ENCODE results near the gene KIF26B. TPM values are rescaled to one million over a fixed set of nuclear protein-coding genes. Genes with fewer than 3 reads are reported as not detected.
"Not testable (repeated sequence)": the region's sequence is repeated elsewhere in the genome, so short reads cannot be mapped to it uniquely, and the experiment has no call there.

KIF26B gene
- total RNA-seq, 2 experiments from 2014 or later: not detected

GRCh38 chr1:245306020-245306419, 151.2 kb downstream of the KIF26B start:
- Mint-ChIP-seq H3K4me1 (peaks cover 7% of the 10 kb centered on the region), H3K27me3 (peaks cover 3% of the 10 kb centered on the region), H3K9me3 (no peaks in the 10 kb centered on the region), H3K36me3 (ENCODE audit: low read depth) (no peaks in the 10 kb centered on the region), H3K4me3 (no peak overlapping the region), H3K27ac (no peak overlapping the region)
- DNase-seq: no peak
- POLR2A ChIA-PET: no interaction called here
- CTCF ChIA-PET: no interaction called here

DNA sequence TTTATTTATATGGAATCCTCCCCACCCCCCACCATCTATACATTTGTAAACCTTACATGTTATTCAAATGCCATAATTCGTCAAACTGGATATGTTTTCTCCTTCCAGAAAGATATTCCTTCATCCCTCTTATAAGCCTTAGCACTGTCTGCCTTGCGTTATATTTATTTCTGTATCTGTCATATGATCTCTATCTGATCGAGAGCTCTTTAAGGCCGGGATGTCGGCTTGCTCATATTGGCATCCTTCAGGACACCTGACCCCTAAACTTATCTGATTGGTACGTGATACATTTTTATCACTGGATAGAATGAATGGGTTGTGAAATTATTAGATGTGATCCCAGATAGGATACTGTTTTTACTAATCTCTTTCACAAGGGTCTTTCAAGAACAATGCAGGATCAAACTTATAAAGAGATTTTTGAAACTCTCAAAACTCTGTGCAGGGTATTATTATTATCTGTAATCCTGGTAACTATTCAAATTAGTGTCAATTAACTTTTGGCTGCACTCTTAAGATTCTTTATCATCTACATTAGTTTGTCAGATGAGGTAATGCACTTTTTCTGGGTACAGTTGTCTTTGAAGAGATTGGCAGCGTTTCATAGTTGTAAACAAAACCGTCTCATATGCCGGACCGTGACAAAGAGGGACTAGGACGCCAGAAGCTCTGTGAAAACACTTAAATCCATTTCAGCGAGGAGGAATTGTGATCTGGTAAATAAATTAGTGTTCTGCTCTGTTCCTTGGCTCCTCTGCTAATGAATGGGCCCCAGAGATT, 152.0 kb downstream of the KIF26B start:
- POLR2A ChIA-PET: no interaction called here
- Mint-ChIP-seq H3K27ac (no peak overlapping the region), H3K36me3 (ENCODE audit: low read depth) (no peaks in the 10 kb centered on the region), H3K9me3 (no peaks in the 10 kb centered on the region), H3K4me3 (no peak overlapping the region), H3K4me1 (peaks cover 8% of the 10 kb centered on the region), H3K27me3 (peaks cover 3% of the 10 kb centered on the region)
- CTCF ChIA-PET: no interaction called here
- DNase-seq: no peak

DNA sequence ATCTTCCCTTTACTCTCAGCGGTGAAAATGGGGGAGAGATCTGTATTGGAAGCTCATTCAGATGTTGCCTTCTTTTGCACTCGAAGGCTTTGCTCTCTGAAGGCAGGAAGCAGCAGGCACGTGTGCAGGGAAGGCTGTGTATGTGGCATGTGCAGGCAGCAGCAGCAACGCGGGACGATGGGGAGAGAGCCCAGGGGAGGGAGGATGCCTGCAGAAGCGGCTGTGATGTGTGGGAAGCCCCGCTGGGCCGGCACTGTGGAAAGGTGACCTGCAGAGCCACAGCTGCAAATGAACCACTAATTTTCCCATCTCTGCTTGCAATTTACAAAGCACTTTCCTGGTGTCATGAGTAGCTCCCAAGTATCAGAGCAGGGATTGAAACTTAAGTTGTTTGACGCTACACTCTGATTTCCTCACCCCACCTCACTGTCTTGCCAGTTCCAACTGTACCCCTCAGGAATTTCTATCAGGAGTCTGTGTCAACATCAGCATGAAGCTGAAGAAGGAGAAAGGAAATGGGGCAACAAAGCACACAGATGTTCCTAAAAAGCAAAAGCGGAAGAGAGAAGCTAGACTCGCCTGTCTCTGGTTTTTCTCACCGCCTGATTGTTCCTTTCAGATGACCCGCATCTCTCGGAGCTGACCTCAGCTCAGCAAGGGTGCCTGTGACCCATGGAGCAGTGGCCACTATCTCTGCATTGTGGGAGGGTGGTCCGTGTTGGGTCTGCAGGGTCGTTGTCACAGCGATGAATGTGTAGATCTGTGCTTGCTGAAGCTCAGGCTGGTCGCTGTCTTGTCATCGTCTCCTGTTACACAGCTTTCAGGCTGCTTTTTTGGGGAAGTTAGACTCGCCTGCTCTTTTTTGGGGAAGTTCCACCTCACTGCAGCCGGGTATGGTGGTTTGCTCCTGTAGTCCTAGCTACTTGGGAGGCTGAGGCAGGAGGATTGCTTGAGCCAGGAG, 156.1 kb downstream of the KIF26B start:
- no peaks in the 10 kb centered on the region for H3K36me3 Mint-ChIP-seq (ENCODE audit: low read depth)
- no peaks in the 10 kb centered on the region for H3K9me3 Mint-ChIP-seq
- H3K27me3 Mint-ChIP-seq: peaks cover 3% of the 10 kb centered on the region
- ChIA-PET CTCF (interaction anchor here (0.8 kb wide), 1 partner anchor 158 kb away, joined by 3 read pairs; no protein-coding TSS in a partner anchor), POLR2A (no interaction called here)
- no peak overlapping the region for H3K27ac Mint-ChIP-seq
- peak overlapping the region; percentile 28 for H3K4me3 Mint-ChIP-seq
- DNase-seq: no peak
- H3K4me1 Mint-ChIP-seq: peaks cover 8% of the 10 kb centered on the region

GRCh38 chr1:245311887-245312536, 157.2 kb downstream of the KIF26B start:
- CTCF ChIA-PET: no interaction called here
- H3K27ac Mint-ChIP-seq: no peak overlapping the region
- peaks cover 3% of the 10 kb centered on the region for H3K27me3 Mint-ChIP-seq
- no peak overlapping the region for H3K4me3 Mint-ChIP-seq
- no peaks in the 10 kb centered on the region for H3K36me3 Mint-ChIP-seq (ENCODE audit: low read depth)
- POLR2A ChIA-PET: no interaction called here
- H3K9me3 Mint-ChIP-seq: no peaks in the 10 kb centered on the region
- DNase-seq: no peak
- peaks cover 8% of the 10 kb centered on the region for H3K4me1 Mint-ChIP-seq

- no peaks in the 10 kb centered on the region for H3K9me3 Mint-ChIP-seq
- H3K27ac Mint-ChIP-seq: no peak overlapping the region
- H3K4me3 Mint-ChIP-seq: no peak overlapping the region
- CTCF ChIA-PET: interaction anchor here (0.9 kb wide), 1 partner anchor 160 kb away, joined by 3 read pairs; no protein-coding TSS in a partner anchor
- peaks cover 3% of the 10 kb centered on the region for H3K27me3 Mint-ChIP-seq
- POLR2A ChIA-PET: no interaction called here
- DNase-seq: no peak
- H3K36me3 Mint-ChIP-seq (ENCODE audit: low read depth): no peaks in the 10 kb centered on the region
- peaks cover 8% of the 10 kb centered on the region for H3K4me1 Mint-ChIP-seq
Measured at GRCh38 chr1:245313576-245313975, 158.8 kb downstream of the KIF26B start.

DNA sequence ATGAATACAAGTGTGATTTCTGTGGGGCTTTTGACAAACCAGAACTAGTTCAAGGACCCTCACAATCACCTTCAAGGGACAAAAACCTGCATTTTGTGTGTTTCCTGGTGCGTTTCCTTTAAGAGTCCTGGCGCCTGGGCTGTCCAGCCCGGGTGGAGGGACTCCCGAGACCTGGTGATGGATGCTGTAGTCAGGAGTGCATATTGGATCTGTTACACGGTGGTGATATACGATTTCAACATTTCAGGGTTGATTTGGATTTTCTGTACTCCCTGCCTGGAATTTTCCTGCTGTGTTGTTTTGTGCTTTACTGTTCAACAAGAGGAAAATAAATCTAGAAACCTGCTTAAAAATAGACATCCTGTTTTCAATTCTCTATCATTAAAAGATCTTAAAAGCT, 162.0 kb downstream of the KIF26B start:
- H3K9me3 Mint-ChIP-seq: no peaks in the 10 kb centered on the region
- H3K27ac Mint-ChIP-seq: no peak overlapping the region
- no peak overlapping the region for H3K4me3 Mint-ChIP-seq
- H3K4me1 Mint-ChIP-seq: no peaks in the 10 kb centered on the region
- ChIA-PET CTCF (interaction anchor here (0.6 kb wide), 1 partner anchor 64 kb away, joined by 4 read pairs; no protein-coding TSS in a partner anchor), POLR2A (no interaction called here)
- H3K36me3 Mint-ChIP-seq (ENCODE audit: low read depth): no peaks in the 10 kb centered on the region
- H3K27me3 Mint-ChIP-seq: peaks cover 2% of the 10 kb centered on the region
- DNase-seq: no peak

DNA sequence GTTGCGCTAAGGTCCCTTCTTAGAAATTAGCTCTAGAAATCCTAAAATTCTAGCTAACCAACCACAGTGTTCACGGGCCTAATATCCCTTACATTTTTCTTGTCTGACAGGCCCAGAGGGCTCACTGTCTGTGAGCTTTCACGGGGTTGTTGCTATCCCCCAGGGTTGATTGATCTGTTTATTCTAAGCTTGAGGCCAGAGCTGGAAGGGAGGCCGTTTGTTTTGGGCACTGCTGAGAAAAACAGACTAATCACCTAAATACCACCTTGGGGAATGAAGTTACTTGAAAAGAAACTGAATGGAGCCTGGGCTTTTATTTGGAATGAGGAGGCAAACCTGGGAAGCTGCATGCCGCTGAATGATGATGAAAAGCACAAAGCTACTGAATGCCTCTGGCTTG, 162.4 kb downstream of the KIF26B start:
- DNase-seq: no peak
- Mint-ChIP-seq H3K9me3 (no peaks in the 10 kb centered on the region), H3K27ac (no peak overlapping the region), H3K4me1 (no peaks in the 10 kb centered on the region), H3K27me3 (peaks cover 2% of the 10 kb centered on the region), H3K36me3 (ENCODE audit: low read depth) (no peaks in the 10 kb centered on the region), H3K4me3 (no peak overlapping the region)
- POLR2A ChIA-PET: no interaction called here
- CTCF ChIA-PET: interaction anchor here (0.6 to 1.6 kb wide), 2 partner anchors 65 to 161 kb away, joined by 3 to 4 read pairs; no protein-coding TSS in a partner anchor

DNA sequence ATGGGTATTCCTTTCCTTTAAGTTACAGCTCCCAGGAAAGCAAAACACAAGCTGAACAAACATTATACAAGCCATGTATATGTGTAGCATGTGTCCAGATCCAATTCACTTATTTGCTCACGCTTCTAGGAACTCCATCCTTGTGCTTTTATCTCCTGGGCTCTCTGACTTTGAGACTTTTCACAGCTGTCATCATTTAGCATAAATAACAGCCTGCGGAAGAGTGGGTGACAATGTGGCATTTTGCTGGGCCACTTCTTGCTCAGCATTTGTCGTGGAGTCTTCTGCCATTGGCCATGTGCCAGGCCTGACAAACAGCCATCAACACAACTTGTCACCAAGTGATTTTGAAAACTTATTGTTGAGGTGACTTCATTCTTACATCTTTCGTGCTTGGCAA, 164.3 kb downstream of the KIF26B start:
- Mint-ChIP-seq H3K36me3 (ENCODE audit: low read depth) (no peaks in the 10 kb centered on the region), H3K27me3 (peaks cover 2% of the 10 kb centered on the region), H3K9me3 (no peaks in the 10 kb centered on the region), H3K27ac (no peak overlapping the region), H3K4me1 (no peaks in the 10 kb centered on the region), H3K4me3 (no peak overlapping the region)
- ChIA-PET CTCF (no interaction called here), POLR2A (no interaction called here)
- no peak for DNase-seq

GRCh38 chr1:245322673-245323072, 167.9 kb downstream of the KIF26B start:
- CTCF ChIA-PET: no interaction called here
- DNase-seq: no peak
- no peaks in the 10 kb centered on the region for H3K9me3 Mint-ChIP-seq
- POLR2A ChIA-PET: no interaction called here
- H3K4me1 Mint-ChIP-seq: no peaks in the 10 kb centered on the region
- no peak overlapping the region for H3K27ac Mint-ChIP-seq
- H3K27me3 Mint-ChIP-seq: peaks cover 2% of the 10 kb centered on the region
- H3K4me3 Mint-ChIP-seq: no peak overlapping the region
- H3K36me3 Mint-ChIP-seq (ENCODE audit: low read depth): no peaks in the 10 kb centered on the region

DNA sequence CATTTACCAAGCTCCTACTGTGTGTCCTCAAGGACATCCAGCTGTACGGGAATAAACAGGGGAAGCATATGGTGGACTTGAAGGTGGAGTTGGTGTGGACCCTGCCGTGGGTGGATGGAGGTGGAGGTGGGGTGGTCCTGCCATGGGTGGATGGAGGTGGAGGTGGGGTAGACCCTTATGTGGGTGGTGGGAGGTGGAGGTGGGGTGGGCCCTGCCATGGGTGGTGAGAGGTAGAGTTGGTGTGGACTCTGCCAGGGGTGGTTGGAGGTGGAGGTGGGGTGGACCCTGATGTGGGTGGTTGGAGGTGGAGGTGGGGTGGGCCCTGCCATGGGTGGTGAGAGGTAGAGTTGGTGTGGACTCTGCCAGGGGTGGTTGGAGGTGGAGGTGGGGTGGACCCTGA, 169.0 kb downstream of the KIF26B start:
- not testable (repeated sequence) for H3K4me3 Mint-ChIP-seq

GRCh38 chr1:245325922-245326795, 171.4 kb downstream of the KIF26B start:
- H3K4me1 Mint-ChIP-seq: no peaks in the 10 kb centered on the region

More for the DNA sequence above, 169.0 kb downstream of the KIF26B start:
- CTCF ChIA-PET; H3K27ac Mint-ChIP-seq; H3K36me3 Mint-ChIP-seq (ENCODE audit: low read depth); POLR2A ChIA-PET; DNase-seq; H3K27me3 Mint-ChIP-seq; H3K9me3 Mint-ChIP-seq; H3K4me1 Mint-ChIP-seq: not testable (repeated sequence)

GRCh38 chr1:245327360-245327759, 172.6 kb downstream of the KIF26B start:
- H3K9me3 Mint-ChIP-seq: no peaks in the 10 kb centered on the region
- DNase-seq: no peak
- no peaks in the 10 kb centered on the region for H3K4me1 Mint-ChIP-seq
- no peak overlapping the region for H3K27ac Mint-ChIP-seq
- ChIA-PET CTCF (no interaction called here), POLR2A (no interaction called here)
- H3K27me3 Mint-ChIP-seq: no peaks in the 10 kb centered on the region
- no peaks in the 10 kb centered on the region for H3K36me3 Mint-ChIP-seq (ENCODE audit: low read depth)
- no peak overlapping the region for H3K4me3 Mint-ChIP-seq

More at GRCh38 chr1:245325922-245326795, 171.4 kb downstream of the KIF26B start:
- Mint-ChIP-seq H3K27ac (no peak overlapping the region), H3K36me3 (ENCODE audit: low read depth) (no peaks in the 10 kb centered on the region), H3K27me3 (no peaks in the 10 kb centered on the region), H3K9me3 (no peaks in the 10 kb centered on the region), H3K4me3 (no peak overlapping the region)
- DNase-seq: no peak
- ChIA-PET CTCF (no interaction called here), POLR2A (no interaction called here)

All from activated CD4-positive, alpha-beta memory T cell treated with anti-CD3 and anti-CD28 coated beads, Interleukin-2, amount 10 ng/mL, durations not matched to agents 7 days and 5 days (primary cell).